Activated CD4-positive, alpha-beta T cell treated with anti-CD3 and anti-CD28 coated beads, Interleukin-10, Interleukin-2, amounts not matched to agents 100 ng/mL and 50 ng/mL, durations not matched to agents 16 hours and 8 hours (primary cell): Measurements from ENCODE around the gene SEPSECS.

Source experiments
- DNase-seq: peaks from one replicate; pipeline ENCODE4 v3.0.0-alpha.2; 2020

Gene SEPSECS

DNA sequence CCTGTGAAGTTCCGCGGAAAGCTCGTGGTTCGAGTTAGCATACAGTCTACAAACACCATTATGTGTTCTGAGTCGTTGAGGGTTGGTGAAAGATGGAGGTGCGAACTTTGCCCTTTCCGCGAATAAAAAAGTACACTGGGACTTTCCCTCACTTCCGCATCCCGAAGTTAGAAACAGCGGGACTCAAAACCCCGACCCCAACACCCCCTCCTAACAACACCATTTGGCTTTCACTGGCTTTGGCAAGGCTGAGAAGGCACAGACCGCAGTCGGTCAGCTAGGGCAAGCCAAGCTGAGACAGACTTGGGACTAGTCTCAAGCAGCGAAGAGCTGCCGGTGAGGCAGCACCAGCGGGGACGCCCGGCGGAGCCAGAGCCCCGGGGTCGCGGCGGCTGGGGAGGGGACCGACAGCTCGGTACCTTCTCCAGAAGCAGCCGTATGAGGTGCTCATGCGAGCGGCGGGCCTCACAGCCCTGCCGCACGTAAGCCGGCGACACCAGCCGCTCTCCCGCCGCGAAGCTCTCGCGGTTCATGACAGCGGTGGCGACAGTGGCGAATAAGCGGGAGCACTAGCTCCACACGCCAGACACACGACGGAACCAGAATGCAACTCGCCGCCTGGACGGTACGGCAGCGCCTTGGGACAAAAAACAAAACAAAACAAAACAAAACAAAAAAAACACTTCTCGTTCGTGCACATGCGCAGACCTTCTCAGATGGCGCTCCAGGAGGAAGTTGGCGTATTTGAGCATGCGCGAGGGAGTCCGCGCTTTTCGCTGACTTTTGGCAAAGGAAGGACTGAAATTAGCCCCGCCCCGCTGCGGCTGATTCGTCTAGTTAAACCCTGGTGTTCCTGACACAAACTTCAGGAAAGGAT, at the start of gene SEPSECS:
Gene SEPSECS, minus strand, starts transcription at position 613 of the 877 bp plus-strand sequence. Its CDS starts 80 bp downstream, at position 533.
- DNase-seq = peak; percentile 97

DNA sequence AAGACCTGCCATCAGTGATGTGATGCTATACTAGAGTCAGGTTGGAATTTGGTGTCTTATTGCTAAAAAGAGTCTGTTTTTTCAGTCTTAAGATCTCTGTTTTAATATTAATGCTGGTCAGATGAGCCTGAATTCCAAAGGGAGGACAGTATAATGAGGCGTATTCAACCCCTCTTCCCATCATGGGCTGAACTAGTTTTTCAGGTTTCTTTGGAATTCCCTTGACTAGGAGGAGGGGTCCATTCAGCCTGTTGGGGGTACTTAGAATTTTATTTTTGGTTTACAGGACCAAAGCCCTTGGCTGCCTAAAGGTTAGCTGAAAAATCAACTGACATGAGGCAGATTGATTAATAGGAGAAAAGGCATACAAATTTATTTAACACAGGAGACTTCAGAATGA, 49.5 kb upstream of the SEPSECS start:
- no peak for DNase-seq

- DNase-seq = no peak
Measured at GRCh38 chr4:25207997-25208396, 47.7 kb upstream of the SEPSECS start.

- DNase-seq = no peak
Measured at GRCh38 chr4:25198713-25199112, 38.5 kb upstream of the SEPSECS start.

- DNase-seq = no peak
Measured at GRCh38 chr4:25190407-25190806, 30.2 kb upstream of the SEPSECS start.

DNA sequence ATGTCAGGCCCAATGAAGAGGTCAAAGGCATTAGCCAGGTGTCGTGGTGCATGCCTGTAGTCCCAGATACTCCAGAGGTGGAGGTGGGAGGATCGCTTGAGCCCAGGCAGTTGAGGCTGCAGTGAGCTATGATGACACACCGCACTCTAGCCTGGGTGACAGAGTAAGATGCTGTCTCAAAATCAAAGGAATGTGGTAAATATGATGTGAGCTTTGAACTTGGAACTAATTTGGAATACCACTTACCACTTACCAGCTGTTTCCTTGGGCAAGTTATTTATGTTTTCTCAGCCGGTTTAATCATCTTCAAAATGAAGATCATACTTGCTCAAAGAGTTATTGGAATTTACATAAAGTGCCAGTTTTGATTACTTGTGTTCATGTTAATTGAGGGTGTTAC, 23.8 kb upstream of the SEPSECS start:
- DNase-seq = no peak

DNA sequence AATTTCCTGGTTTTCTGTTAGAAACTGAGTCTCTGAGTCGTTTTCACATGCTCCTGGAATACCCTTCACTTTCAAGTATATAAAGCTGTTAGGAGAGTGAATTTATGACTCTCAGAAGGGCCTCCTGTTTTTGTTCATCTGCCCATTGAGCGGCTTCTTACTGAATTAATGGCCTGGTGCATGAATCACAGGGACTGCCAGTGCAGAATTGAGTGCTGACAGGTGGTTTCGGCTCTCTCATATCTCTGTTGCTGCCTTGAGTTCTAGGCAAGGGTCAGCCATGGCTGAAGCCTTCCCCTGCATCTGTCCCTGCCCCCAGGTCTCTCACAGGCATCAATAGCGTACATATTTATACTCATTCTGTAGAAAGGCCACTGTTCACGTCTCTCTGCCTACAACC, 22.7 kb upstream of the SEPSECS start:
- no peak for DNase-seq

- DNase-seq = peak; percentile 52
Measured at GRCh38 chr4:25180524-25181131, 20.4 kb upstream of the SEPSECS start.

- DNase-seq = peak; percentile 42
Measured at GRCh38 chr4:25178838-25179261, 18.6 kb upstream of the SEPSECS start.

DNA sequence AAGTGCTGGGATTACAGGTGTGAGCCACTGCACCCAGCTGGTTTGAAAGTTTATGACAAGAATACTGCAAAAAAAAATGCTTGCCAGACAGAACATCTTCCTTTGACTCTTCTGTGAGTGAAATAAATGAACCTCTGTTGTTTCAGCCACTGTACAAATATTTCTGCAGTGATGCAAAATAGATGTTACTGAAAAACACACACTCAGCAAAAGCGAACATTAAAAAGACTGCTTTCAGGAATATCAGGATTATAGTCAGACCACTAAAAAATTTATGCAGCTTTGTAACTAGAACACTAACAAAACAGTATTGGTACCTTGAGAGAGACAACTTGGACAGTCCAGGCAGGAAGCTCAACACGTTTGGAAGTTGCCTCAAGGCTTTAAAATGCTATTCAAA, 16.9 kb upstream of the SEPSECS start:
- no peak for DNase-seq

- DNase-seq = no peak
Measured at GRCh38 chr4:25174674-25175073, 14.4 kb upstream of the SEPSECS start.

DNA sequence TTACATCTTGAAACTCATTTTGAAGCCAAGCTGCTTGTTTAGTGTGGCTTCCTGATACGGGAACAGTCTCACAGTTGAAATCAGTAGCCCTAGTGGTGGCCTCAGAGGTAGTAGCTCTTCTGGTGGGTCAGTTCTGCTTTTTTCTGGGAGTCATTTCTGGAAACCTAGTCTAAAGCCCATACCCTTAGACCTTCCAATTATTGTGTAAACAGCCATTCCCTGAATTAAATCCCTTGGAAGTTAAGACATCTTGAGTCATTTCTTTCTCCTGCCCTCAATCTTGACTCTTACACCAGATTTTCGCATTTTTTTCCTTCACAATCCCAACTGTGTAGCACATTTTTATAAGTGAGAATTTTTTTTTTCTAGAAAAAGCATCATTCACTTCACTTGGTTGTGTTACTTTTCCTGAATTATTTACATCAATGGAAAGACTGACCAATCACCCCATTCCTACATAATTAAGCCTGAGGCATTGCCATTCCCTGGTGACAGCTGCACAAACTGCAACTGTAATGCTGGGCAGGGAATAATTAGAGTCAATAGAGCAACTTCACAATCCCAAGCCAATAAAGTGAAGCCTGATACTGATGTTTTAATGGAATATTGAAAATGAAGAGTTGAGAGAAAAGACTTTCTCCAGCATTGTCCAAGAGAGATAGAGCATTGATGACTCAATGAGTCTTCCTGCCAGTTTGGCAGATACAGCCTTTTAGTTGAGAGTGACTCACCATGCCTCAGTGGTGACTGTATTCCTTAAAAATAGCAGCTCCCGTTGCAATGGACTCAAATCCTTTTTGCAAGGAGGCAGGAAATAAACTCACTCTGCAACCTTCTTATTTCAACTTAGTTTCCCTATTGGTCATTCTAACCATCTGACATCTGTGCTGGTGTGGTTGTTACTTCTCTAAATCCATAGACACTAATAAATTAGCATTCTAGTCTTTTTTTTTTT, 13.0 kb upstream of the SEPSECS start:
- DNase-seq = peak; percentile 30

GRCh38 chr4:25171201-25171865, 11.1 kb upstream of the SEPSECS start:
- no peak for DNase-seq

- DNase-seq = no peak
Measured at GRCh38 chr4:25169446-25169845, 9.2 kb upstream of the SEPSECS start.

DNA sequence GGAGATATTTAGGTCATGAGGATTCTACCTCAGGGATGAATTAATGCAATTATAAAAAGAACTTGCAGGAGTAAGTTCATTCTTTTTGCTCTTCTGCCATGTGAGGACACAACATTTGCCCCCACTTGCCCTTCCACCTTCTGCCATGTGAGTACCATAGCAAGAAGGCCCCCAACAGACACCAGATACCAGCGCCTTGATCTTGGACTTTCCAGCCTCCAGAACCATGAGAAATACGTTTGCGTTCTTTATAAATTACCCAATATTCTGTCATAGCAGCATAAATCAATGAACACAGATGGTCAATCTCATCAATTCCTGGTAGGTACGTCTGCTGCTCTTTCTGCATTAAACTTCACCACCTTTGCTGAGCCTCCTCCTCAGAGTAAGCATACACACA, 5.7 kb upstream of the SEPSECS start:
- no peak for DNase-seq

GRCh38 chr4:25163196-25163595, 2.9 kb upstream of the SEPSECS start:
- DNase-seq = no peak

GRCh38 chr4:25162566-25162965, 2.3 kb upstream of the SEPSECS start:
- DNase-seq = no peak

- no peak for DNase-seq
Measured at GRCh38 chr4:25161593-25161950, 1.3 kb upstream of the SEPSECS start.

GRCh38 chr4:25160714-25161592, 704 bp upstream of the SEPSECS start:
- DNase-seq = no peak

DNA sequence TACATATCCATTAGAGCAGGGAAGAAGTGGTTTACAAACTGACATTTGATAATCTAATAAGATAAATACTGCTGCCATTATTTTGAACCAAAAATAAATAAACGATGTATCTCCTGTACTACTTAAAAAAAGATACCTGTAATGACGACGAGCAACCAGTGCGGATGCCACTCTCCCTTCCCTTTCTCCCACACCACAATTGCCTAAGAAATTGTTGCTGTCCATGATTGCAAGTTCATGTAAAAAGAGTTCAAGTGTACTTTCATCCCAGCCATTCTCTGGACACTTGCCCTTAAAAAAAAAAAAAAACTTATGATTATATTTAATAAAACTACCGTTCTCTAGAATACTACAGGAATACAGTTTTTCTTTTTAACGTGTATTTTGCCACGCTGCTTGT, 1.4 kb downstream of the SEPSECS start:
- DNase-seq = no peak

- DNase-seq = no peak
Measured at GRCh38 chr4:25157081-25157480, 3.2 kb downstream of the SEPSECS start.

- no peak for DNase-seq
Measured at GRCh38 chr4:25155947-25156346, 4.3 kb downstream of the SEPSECS start.
